ENCODE results near the gene JPT2.

Gene JPT2

GRCh38 chr16:1651974-1652312 is 26.1 kb upstream of the JPT2 start:
- Histone ChIP-seq H3K4me3 (ENCODE audit: insufficient read depth, low read length, poor library complexity, severe bottlenecking) (no peak overlapping the region), H2AFZ (ENCODE audit: low read depth, low read length, severe bottlenecking) (no peak overlapping the region), H3K9me2 (replicated peaks; ENCODE audit: insufficient read depth, low read length) (no peaks in the 10 kb centered on the region), H3K27me3 (ENCODE audit: low read length) (no peaks in the 10 kb centered on the region), H3K9me3 (ENCODE audit: insufficient read depth, low read length) (no peaks in the 10 kb centered on the region), H4K20me1 (ENCODE audit: low read depth, low read length) (no peaks in the 10 kb centered on the region), H3K79me2 (ENCODE audit: insufficient read depth, low read length) (no peaks in the 10 kb centered on the region), H3K27ac (ENCODE audit: low read depth, low read length) (no peak overlapping the region), H3K4me2 (ENCODE audit: low read depth, low read length, poor library complexity, severe bottlenecking) (no peak overlapping the region), H3F3A (ENCODE audit: insufficient read depth) (no peaks in the 10 kb centered on the region), H3K9ac (ENCODE audit: low read length) (no peak overlapping the region), H3K36me3 (ENCODE audit: low read length) (no peaks in the 10 kb centered on the region)
- no peak for TF ChIP-seq CTCF (IDR thresholded peaks at IDR 0.05; ENCODE audit: insufficient read depth, low read length, poor library complexity, severe bottlenecking)
- no peak for TF ChIP-seq EZH2phosphoT487 (conservative IDR thresholded peaks at IDR 0.05; ENCODE audit: low read length)

GRCh38 chr16:1653023-1653422 is 25.1 kb upstream of the JPT2 start:
- Histone ChIP-seq H3K4me2 (ENCODE audit: low read depth, low read length, poor library complexity, severe bottlenecking) (no peak overlapping the region), H3K79me2 (ENCODE audit: insufficient read depth, low read length) (no peaks in the 10 kb centered on the region), H3K9me3 (ENCODE audit: insufficient read depth, low read length) (no peaks in the 10 kb centered on the region), H3K9me2 (replicated peaks; ENCODE audit: insufficient read depth, low read length) (no peaks in the 10 kb centered on the region), H3K27ac (ENCODE audit: low read depth, low read length) (no peak overlapping the region), H3K4me3 (ENCODE audit: insufficient read depth, low read length, poor library complexity, severe bottlenecking) (no peak overlapping the region), H3F3A (ENCODE audit: insufficient read depth) (no peaks in the 10 kb centered on the region), H3K36me3 (ENCODE audit: low read length) (no peaks in the 10 kb centered on the region), H3K9ac (ENCODE audit: low read length) (no peak overlapping the region), H4K20me1 (ENCODE audit: low read depth, low read length) (no peaks in the 10 kb centered on the region), H3K27me3 (ENCODE audit: low read length) (no peaks in the 10 kb centered on the region), H2AFZ (ENCODE audit: low read depth, low read length, severe bottlenecking) (no peak overlapping the region)
- no peak for TF ChIP-seq EZH2phosphoT487 (conservative IDR thresholded peaks at IDR 0.05; ENCODE audit: low read length)
- TF ChIP-seq CTCF (IDR thresholded peaks at IDR 0.05; ENCODE audit: insufficient read depth, low read length, poor library complexity, severe bottlenecking), result no peak

GRCh38 chr16:1654505-1655268 is 23.4 kb upstream of the JPT2 start:
- Histone ChIP-seq H3K27me3 (ENCODE audit: low read length) (no peaks in the 10 kb centered on the region), H3K9me2 (replicated peaks; ENCODE audit: insufficient read depth, low read length) (no peaks in the 10 kb centered on the region), H3K4me2 (ENCODE audit: low read depth, low read length, poor library complexity, severe bottlenecking) (no peak overlapping the region), H3K27ac (ENCODE audit: low read depth, low read length) (no peak overlapping the region), H3F3A (ENCODE audit: insufficient read depth) (no peaks in the 10 kb centered on the region), H3K4me3 (ENCODE audit: insufficient read depth, low read length, poor library complexity, severe bottlenecking) (no peak overlapping the region), H3K9me3 (ENCODE audit: insufficient read depth, low read length) (no peaks in the 10 kb centered on the region), H4K20me1 (ENCODE audit: low read depth, low read length) (no peaks in the 10 kb centered on the region), H3K79me2 (ENCODE audit: insufficient read depth, low read length) (no peaks in the 10 kb centered on the region), H2AFZ (ENCODE audit: low read depth, low read length, severe bottlenecking) (no peak overlapping the region), H3K9ac (ENCODE audit: low read length) (no peak overlapping the region), H3K36me3 (ENCODE audit: low read length) (no peaks in the 10 kb centered on the region)
- TF ChIP-seq EZH2phosphoT487 (conservative IDR thresholded peaks at IDR 0.05; ENCODE audit: low read length) (no peak), CTCF (IDR thresholded peaks at IDR 0.05; ENCODE audit: insufficient read depth, low read length, poor library complexity, severe bottlenecking) (no peak)

Data from SU-DHL-6 (cell line).